ENCODE data around the gene YAP1.
A peak's percentile ranks its signal among the peaks of the same experiment; 100 is the strongest.
"Not testable (repeated sequence)": the region's sequence is repeated elsewhere in the genome, so short reads cannot be mapped to it uniquely, and the experiment has no call there.

The YAP1 gene

DNA sequence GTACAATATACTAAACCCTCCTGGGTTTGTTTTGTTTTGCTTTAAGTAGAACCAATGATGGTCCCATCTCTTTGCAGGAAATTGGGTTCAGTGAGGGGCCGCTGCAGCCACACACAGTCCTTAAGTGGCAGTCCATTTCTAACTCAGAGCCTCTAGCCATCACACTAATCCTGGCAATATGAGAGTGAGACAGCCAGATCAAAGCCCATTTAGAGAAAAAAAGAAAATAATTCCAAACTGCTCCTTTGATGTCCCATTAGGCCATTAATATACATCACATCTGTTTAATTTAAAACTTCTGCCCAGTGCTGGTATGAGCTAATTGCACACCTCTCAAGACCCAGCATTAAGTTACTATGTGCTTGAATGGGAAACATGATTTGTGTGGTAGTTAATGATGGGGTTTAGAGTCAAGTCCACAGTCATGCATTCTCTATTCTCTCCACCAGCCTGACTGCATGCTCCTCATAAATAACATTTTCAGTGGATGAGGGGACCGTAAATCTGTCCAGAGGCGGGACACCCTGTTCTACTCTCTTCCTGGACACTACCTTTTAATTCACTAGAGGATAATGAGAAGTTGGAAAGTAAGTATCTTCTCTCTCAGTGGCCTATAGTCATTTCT lies 153.2 kb downstream of the YAP1 start:
- no peak overlapping the region for H3K4me3 ChIP-seq (ENCODE audit: low read depth, low read length)
- ChIA-PET POLR2A (no interaction called here), CTCF (interaction anchor here (1.9 kb wide), 1 partner anchor 10 kb away, joined by 5 read pairs; no protein-coding TSS in a partner anchor)
- TF ChIP-seq, protein P1, sequence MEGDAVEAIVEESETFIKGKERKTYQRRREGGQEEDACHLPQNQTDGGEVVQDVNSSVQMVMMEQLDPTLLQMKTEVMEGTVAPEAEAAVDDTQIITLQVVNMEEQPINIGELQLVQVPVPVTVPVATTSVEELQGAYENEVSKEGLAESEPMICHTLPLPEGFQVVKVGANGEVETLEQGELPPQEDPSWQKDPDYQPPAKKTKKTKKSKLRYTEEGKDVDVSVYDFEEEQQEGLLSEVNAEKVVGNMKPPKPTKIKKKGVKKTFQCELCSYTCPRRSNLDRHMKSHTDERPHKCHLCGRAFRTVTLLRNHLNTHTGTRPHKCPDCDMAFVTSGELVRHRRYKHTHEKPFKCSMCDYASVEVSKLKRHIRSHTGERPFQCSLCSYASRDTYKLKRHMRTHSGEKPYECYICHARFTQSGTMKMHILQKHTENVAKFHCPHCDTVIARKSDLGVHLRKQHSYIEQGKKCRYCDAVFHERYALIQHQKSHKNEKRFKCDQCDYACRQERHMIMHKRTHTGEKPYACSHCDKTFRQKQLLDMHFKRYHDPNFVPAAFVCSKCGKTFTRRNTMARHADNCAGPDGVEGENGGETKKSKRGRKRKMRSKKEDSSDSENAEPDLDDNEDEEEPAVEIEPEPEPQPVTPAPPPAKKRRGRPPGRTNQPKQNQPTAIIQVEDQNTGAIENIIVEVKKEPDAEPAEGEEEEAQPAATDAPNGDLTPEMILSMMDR (IDR thresholded peaks at IDR 0.05; ENCODE audit: insufficient read depth, low read length, missing control alignments) = no peak
- no peak for DNase-seq (ENCODE audit: low read depth, low spot score)

DNA sequence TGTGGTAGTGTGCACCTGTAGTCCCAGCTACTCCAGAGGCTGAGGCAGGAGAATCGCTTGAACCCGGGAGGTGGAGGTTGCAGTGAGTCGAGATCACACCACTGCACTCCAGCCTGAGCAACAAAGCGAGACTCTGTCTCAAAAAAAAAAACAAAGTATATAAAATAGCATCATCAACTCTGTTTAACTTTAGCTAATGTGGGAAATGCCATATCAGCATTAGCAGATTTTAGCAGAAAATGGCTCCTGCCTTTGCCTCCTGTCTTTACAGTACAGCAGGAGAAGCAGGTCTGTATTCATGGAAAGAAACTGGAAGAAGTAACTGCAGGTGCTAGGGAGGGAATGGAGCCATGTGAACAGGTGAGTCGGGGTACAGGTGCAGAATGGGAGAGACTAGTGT lies 154.5 kb downstream of the YAP1 start:
- H3K4me3 ChIP-seq (ENCODE audit: low read depth, low read length); POLR2A ChIA-PET; DNase-seq (ENCODE audit: low read depth, low spot score): not testable (repeated sequence)
- CTCF ChIA-PET = interaction anchor here (1.6 kb wide), 1 partner anchor 24 kb away, joined by 8 read pairs; no protein-coding TSS in a partner anchor

DNA sequence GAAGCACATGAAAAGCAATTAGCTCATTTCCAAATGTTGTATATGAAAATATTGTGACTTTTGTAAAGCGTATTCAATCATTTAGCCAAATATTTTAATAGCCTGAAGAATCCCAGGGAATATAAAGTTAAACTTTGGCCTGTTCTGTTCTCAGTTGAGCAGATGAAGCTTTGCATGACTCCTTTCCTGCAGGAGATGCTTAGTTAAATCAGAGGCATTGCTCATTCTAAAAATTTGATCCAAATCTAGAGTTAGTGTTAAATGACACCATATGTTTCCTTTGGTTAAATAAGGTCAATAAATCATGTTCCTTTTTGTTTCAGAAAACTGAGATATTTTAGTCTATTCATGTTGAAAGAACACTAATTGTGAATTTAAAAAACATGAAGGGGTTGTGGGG lies 155.9 kb downstream of the YAP1 start:
- no peak overlapping the region for H3K4me3 ChIP-seq (ENCODE audit: low read depth, low read length)
- ChIA-PET CTCF (interaction anchor here (1.6 kb wide), 1 partner anchor 22 kb away, joined by 8 read pairs; no protein-coding TSS in a partner anchor), POLR2A (no interaction called here)
- TF ChIP-seq, protein P1 (IDR thresholded peaks at IDR 0.05; ENCODE audit: insufficient read depth, low read length, missing control alignments) = no peak
- DNase-seq (ENCODE audit: low read depth, low spot score) = no peak

DNA sequence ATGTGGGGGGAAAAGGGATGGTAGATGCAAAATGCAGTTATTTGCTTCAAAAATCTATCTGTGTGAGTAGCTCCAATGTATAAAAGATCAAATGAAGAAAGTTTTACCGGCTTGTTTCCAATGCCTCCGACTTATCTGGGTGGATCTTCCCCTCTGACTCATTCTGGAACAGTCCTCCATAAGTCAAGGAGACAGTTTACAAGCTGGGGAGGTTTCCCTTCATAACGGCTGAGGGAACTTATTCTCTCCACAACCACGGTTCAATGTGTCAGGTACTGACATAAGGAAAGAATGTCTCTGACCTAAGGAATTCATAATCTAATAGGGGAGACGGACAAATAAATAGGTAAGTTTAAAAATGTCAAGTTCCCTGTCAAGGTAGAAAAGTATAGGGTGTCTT lies 157.4 kb downstream of the YAP1 start:
- POLR2A ChIA-PET = no interaction called here
- TF ChIP-seq, protein P1 (IDR thresholded peaks at IDR 0.05; ENCODE audit: insufficient read depth, low read length, missing control alignments) = no peak
- no peak overlapping the region for H3K4me3 ChIP-seq (ENCODE audit: low read depth, low read length)
- no peak for DNase-seq (ENCODE audit: low read depth, low spot score)
- CTCF ChIA-PET = interaction anchor here (0.5 to 2.8 kb wide), 7 partner anchors 10 to 260 kb away, joined by 3 to 17 read pairs (median 4); no protein-coding TSS in a partner anchor

DNA sequence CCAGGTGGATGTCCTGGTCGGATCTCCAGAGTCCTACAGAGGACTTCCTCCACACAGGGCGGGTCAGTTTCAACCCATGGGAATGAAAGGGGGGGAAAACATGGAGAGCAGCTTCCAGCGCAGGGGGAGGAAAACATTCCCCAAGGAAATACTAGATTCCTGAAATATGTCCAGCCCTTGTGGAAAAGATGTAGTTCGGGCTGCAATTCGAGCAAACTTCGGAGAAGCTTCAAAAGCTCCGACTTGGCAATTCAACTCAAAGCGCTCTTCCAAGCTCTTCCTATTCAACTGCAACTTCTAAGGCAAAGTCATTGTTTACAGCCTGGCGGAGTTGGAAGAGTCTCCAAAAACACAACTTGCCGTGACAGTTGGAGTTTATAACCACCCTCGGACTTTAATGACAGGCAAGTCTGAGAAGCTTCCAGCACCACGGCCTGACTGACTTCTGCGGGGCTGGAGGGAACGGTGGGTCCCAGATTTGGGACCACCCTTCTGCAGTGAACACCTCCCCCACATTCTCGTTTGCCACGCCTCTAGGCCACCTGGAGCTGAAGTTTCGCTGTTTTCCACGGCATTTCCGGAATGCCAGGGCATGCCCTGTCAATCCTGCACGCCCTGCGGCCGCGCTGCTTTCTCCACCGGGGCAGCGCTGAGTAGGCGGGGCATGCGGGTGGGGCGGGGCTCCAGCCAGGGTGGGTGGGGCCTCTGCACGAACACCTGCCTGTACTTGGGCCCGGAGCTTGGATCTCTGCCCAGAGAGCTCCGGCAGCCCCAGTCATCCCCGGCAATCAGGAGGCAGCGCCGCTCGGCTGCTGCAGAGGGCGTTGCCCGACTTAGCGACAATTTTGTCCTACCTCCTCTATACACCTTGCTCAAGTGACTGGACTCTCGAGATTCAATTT lies 158.1 kb downstream of the YAP1 start:
- peak overlapping the region; percentile 29; the same call in 1 of the 2 replicates for H3K4me3 ChIP-seq (ENCODE audit: low read depth, low read length)
- POLR2A ChIA-PET = no interaction called here
- TF ChIP-seq, protein P1 (IDR thresholded peaks at IDR 0.05; ENCODE audit: insufficient read depth, low read length, missing control alignments) = no peak
- no peak for DNase-seq (ENCODE audit: low read depth, low spot score)
- CTCF ChIA-PET = interaction anchor here (0.5 to 2.8 kb wide), 8 partner anchors 8 to 261 kb away, joined by 3 to 17 read pairs (median 4); no protein-coding TSS in a partner anchor

DNA sequence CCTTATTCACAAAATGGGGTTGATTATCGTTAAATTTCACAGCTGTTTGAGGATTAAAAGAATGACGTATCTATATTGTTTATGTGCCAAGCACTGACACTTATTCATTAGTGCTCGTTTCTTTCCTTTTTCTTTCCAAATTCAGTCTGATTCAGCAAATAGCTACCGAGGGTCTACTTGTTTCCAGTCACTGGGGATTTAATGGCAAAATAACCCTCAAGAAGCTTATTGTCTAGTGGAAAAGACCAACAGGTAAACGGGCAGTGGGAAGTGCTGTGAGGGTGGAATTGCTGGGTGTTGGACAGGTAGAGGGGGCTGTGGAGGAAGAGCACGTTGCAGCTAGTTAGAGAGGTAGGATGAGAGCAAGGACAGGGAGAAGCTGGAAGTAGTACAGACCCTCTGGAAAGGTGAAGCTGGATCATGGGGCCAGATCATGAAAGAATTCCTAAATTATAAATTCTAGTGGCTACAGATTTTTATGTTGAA lies 158.8 kb downstream of the YAP1 start:
- DNase-seq (ENCODE audit: low read depth, low spot score) = no peak
- TF ChIP-seq, protein P1 (IDR thresholded peaks at IDR 0.05; ENCODE audit: insufficient read depth, low read length, missing control alignments) = no peak
- ChIA-PET CTCF (interaction anchor here (1.0 to 2.8 kb wide), 6 partner anchors 9 to 22 kb away, joined by 3 to 17 read pairs (median 4); no protein-coding TSS in a partner anchor), POLR2A (no interaction called here)
- H3K4me3 ChIP-seq (ENCODE audit: low read depth, low read length) = no peak overlapping the region
